Loucy (cell line): ENCODE results near the gene RPS6KB2.

Source experiments
- H2AFZ ChIP-seq: fragments of 200-600 bp; sonication (generic); 2 replicates; pipeline ENCODE4 v1.6.0; 2016; ENCODE audit warnings: antibody characterized with exemption, mild to moderate bottlenecking, low read length, moderate library complexity
- H3F3A ChIP-seq: fragments of 200-600 bp; 2 replicates; pipeline ENCODE4 v1.6.0; 2016; ENCODE audit warnings: antibody characterized with exemption, low read depth, mild to moderate bottlenecking
- H3K27me3 ChIP-seq: fragments of 200-600 bp; sonication (generic); 2 replicates; pipeline ENCODE4 v1.6.1; 2014; ENCODE audit warnings: low read length, mild to moderate bottlenecking; ENCODE audit not compliant: insufficient read depth, poor library complexity, severe bottlenecking
- H3K36me3 ChIP-seq: fragments of 200-600 bp; sonication (generic); 2 replicates; pipeline ENCODE4 v1.6.1; 2016; ENCODE audit warnings: low read length; ENCODE audit not compliant: insufficient read depth
- H3K4me1 ChIP-seq: fragments of 200-600 bp; sonication (generic); 2 replicates; pipeline ENCODE4 v1.5.1; 2014; ENCODE audit warnings: low read length, mild to moderate bottlenecking; ENCODE audit not compliant: insufficient read depth, poor library complexity, severe bottlenecking
- H3K4me2 ChIP-seq: fragments of 200-600 bp; sonication (generic); 2 replicates; pipeline ENCODE4 v1.6.0; 2014; ENCODE audit warnings: antibody characterized with exemption, low read length, low read depth, mild to moderate bottlenecking; ENCODE audit not compliant: poor library complexity, severe bottlenecking
- H3K4me3 ChIP-seq: fragments of 200-600 bp; sonication (generic); 2 replicates; pipeline ENCODE4 v1.5.1; 2014; ENCODE audit warnings: low read length, mild to moderate bottlenecking, mixed read lengths; ENCODE audit not compliant: poor library complexity, severe bottlenecking
- H3K79me2 ChIP-seq: fragments of 200-600 bp; sonication (generic); 2 replicates; pipeline ENCODE4 v1.6.1; 2014; ENCODE audit warnings: low read length; ENCODE audit not compliant: insufficient read depth
- H3K9ac ChIP-seq: fragments of 200-600 bp; sonication (generic); 2 replicates; pipeline ENCODE4 v1.6.0; 2014; ENCODE audit warnings: mild to moderate bottlenecking, low read depth, low read length, moderate library complexity; ENCODE audit not compliant: poor library complexity, severe bottlenecking
- H3K9me2 ChIP-seq: fragments of 200-600 bp; sonication (generic); replicated peaks from 2 replicates; pipeline ENCODE4 v1.6.1; 2016; ENCODE audit warnings: low read depth, low read length, mixed read lengths
- H3K9me3 ChIP-seq: fragments of 200-600 bp; sonication (generic); 2 replicates; pipeline ENCODE4 v1.6.1; 2014; ENCODE audit warnings: mild to moderate bottlenecking, antibody characterized with exemption, low read length, low read depth; ENCODE audit not compliant: insufficient read depth
- H4K20me1 ChIP-seq: fragments of 200-600 bp; sonication (generic); 2 replicates; pipeline ENCODE4 v1.6.0; 2014; ENCODE audit warnings: antibody characterized with exemption, low read length, mild to moderate bottlenecking; ENCODE audit not compliant: insufficient read depth, poor library complexity, severe bottlenecking
- CTCF ChIP-seq: fragments of 200-600 bp; sonication (generic); conservative IDR thresholded peaks from 2 replicates; pipeline ENCODE4 v1.5.1; 2014; ENCODE audit warnings: mild to moderate bottlenecking, antibody characterized with exemption, low read length
- EZH2phosphoT487 ChIP-seq: fragments of 200-600 bp; IDR thresholded peaks from 2 replicates; pipeline ENCODE4 v1.6.1; 2018; ENCODE audit warnings: antibody characterized with exemption, mild to moderate bottlenecking, moderate library complexity, borderline replicate concordance

Gene RPS6KB2

GRCh38 chr11:67404515-67405195 is 23.6 kb upstream of the RPS6KB2 start:
- peaks cover 82% of the 10 kb centered on the region for H3K79me2 ChIP-seq
- no peaks in the 10 kb centered on the region for H3K9me3 ChIP-seq
- peak overlapping the region; percentile 89 for H3K4me3 ChIP-seq
- H3K27me3 ChIP-seq = no peaks in the 10 kb centered on the region
- TF ChIP-seq CTCF = no peak
- no peak for TF ChIP-seq EZH2phosphoT487
- no peak overlapping the region for H2AFZ ChIP-seq
- H3K9ac ChIP-seq = peak overlapping the region; percentile 99
- peak overlapping the region; percentile 98 for H3K4me2 ChIP-seq
- H3K9me2 ChIP-seq = no peaks in the 10 kb centered on the region
- peaks cover 21% of the 10 kb centered on the region for H4K20me1 ChIP-seq
- peaks cover 29% of the 10 kb centered on the region for H3F3A ChIP-seq
- no peaks in the 10 kb centered on the region for H3K36me3 ChIP-seq
- peaks cover 74% of the 10 kb centered on the region for H3K4me1 ChIP-seq

DNA sequence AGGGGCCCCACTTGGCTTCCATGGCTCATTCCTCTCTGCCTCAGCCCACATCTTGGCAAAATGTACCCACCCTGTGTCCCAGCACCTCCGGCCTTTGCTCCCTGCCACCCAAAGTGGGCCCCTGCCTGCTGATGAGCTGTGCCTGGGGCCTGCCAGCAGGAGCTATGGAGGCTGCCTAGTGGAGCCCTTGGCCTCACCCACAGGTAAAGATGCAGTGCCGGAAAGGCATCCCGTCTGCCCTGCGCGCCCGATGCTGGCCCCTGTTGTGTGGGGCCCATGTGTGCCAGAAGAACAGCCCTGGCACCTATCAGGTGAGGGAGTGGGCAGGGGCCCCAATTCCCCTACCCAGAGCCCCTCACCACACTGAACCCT is 23.1 kb upstream of the RPS6KB2 start:
- no peaks in the 10 kb centered on the region for H3K27me3 ChIP-seq
- H3K9ac ChIP-seq = peak overlapping the region; percentile 99
- no peaks in the 10 kb centered on the region for H3K36me3 ChIP-seq
- H3F3A ChIP-seq = peaks cover 32% of the 10 kb centered on the region
- H3K9me2 ChIP-seq = no peaks in the 10 kb centered on the region
- H3K79me2 ChIP-seq = peaks cover 77% of the 10 kb centered on the region
- no peak for TF ChIP-seq EZH2phosphoT487
- TF ChIP-seq CTCF = no peak
- peaks cover 76% of the 10 kb centered on the region for H3K4me1 ChIP-seq
- no peak overlapping the region for H2AFZ ChIP-seq
- H3K9me3 ChIP-seq = no peaks in the 10 kb centered on the region
- peaks cover 17% of the 10 kb centered on the region for H4K20me1 ChIP-seq
- peak overlapping the region; percentile 89 for H3K4me3 ChIP-seq
- peak overlapping the region; percentile 98 for H3K4me2 ChIP-seq

DNA sequence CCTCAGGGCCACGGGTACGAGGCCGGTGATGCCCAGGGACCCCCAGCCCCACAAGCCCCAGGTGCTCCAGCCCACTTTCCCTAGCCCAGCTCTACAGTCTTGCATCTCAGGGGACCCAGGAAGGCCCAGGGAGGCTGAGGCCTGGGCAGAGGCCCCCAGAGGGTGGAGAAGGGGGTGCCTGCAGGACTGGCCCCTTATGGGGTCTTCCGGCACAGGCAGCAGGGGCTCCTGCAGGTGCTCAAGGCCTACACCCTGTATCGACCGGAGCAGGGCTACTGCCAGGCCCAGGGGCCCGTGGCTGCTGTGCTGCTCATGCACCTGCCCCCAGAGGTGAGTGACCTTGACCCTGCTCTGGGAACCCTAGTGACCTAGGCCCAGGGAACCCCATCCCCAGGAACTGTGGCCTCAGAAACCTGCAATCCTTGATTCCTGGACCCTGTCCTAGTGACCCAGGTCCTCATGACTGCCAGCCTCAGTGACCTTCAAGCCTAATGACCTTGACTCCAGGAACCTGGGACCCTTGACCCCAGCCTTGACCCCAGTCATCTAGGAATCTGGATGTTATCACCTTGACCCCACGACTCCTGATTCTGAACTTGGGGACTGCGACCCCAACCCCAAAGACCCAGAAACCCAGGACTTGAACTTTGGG is 22.5 kb upstream of the RPS6KB2 start:
- Histone ChIP-seq H3K4me2 (peak overlapping the region; percentile 98), H4K20me1 (peaks cover 10% of the 10 kb centered on the region), H3K79me2 (peaks cover 77% of the 10 kb centered on the region), H3K4me3 (peak overlapping the region; percentile 89), H3F3A (peaks cover 32% of the 10 kb centered on the region), H3K9me3 (no peaks in the 10 kb centered on the region), H3K36me3 (no peaks in the 10 kb centered on the region), H3K4me1 (peaks cover 76% of the 10 kb centered on the region), H3K27me3 (no peaks in the 10 kb centered on the region), H2AFZ (no peak overlapping the region), H3K9ac (peak overlapping the region; percentile 99), H3K9me2 (no peaks in the 10 kb centered on the region)
- TF ChIP-seq CTCF = no peak
- TF ChIP-seq EZH2phosphoT487 = no peak
